Body of pancreas (tissue), 4 donors: Measurements from ENCODE around the gene CRYZL1.

Source experiments
- POLR2A ChIP-seq, 3 donors: fragments of 450-650 bp; IDR thresholded peaks; one replicate each; pipeline ENCODE4 v1.6.1; 2016; ENCODE audit warnings: antibody characterized with exemption in 3 of 3, mild to moderate bottlenecking in 2 of 3
- TF ChIP-seq, protein P1 (sequence below), 7 experiments: fragments of 450-650 bp in 4 of 7; fragments of 200-600 bp in 3 of 7; sonication (generic) in 3 of 7; IDR thresholded peaks; one replicate each; pipeline ENCODE4 v1.5.1; 2016 to 2019; ENCODE audit warnings: antibody characterized with exemption in 7 of 7

DNA sequence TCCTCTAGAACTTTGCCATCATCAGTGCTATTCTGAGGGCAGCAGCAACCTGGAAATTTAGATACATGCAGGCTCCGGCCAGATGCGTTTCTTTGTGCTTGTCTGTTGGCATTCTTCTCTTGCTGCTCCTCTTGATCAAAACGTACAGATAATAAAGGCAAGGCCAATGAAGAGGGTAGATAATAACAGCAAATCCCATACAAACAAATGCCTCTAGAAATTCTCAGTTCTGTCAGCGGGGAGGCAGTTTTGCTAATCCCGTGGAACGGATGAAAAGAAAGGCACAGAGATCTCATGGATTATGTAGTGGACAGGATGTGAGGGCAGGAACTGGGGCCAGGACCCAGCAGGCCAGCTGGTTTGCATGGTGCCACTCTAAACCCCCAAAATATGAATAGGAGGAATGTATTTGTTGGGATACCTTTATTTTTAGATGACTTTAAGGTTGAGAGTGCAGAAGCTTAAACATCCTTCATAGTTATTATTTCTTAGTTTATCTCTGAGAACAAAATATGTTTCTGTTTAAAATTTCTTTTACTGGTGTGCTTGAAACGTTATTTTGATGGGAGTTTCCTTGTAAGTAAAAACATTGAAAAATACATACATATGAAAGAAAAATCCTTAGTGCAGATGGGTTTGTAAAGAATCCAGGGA lies 2.2 kb upstream of the CRYZL1 start:
- TF ChIP-seq, protein P1, sequence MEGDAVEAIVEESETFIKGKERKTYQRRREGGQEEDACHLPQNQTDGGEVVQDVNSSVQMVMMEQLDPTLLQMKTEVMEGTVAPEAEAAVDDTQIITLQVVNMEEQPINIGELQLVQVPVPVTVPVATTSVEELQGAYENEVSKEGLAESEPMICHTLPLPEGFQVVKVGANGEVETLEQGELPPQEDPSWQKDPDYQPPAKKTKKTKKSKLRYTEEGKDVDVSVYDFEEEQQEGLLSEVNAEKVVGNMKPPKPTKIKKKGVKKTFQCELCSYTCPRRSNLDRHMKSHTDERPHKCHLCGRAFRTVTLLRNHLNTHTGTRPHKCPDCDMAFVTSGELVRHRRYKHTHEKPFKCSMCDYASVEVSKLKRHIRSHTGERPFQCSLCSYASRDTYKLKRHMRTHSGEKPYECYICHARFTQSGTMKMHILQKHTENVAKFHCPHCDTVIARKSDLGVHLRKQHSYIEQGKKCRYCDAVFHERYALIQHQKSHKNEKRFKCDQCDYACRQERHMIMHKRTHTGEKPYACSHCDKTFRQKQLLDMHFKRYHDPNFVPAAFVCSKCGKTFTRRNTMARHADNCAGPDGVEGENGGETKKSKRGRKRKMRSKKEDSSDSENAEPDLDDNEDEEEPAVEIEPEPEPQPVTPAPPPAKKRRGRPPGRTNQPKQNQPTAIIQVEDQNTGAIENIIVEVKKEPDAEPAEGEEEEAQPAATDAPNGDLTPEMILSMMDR (IDR thresholded peaks at IDR 0.05), result no peak
- no peak for TF ChIP-seq POLR2A (IDR thresholded peaks at IDR 0.05)
